Duodenal mucosa (tissue), 2 donors: ENCODE results near the gene ISG20L2.

ENCODE experiments used
- H3K27ac ChIP-seq: one replicate; pipeline ENCODE4 v1.7.0; 2013; ENCODE audit warnings: low read depth, low read length
- H3K27me3 ChIP-seq, 2 donors: one replicate each; pipeline ENCODE4 v1.7.0; 2013; ENCODE audit warnings: low read length in 2 of 2, control low read depth in 1 of 2; ENCODE audit not compliant: insufficient read depth in 2 of 2, control insufficient read depth in 1 of 2
- H3K36me3 ChIP-seq, 2 donors: one replicate each; pipeline ENCODE4 v1.7.0; 2013; ENCODE audit warnings: low read length in 2 of 2, control low read depth in 1 of 2; ENCODE audit not compliant: insufficient read depth in 2 of 2, control insufficient read depth in 1 of 2
- H3K4me1 ChIP-seq, 2 donors: one replicate each; pipeline ENCODE4 v1.7.0; 2013; ENCODE audit warnings: low read length in 2 of 2, control low read depth in 1 of 2; ENCODE audit not compliant: insufficient read depth in 2 of 2, control insufficient read depth in 1 of 2
- H3K4me3 ChIP-seq, 2 donors: one replicate each; pipeline ENCODE4 v1.7.0; 2013; ENCODE audit warnings: low read length in 2 of 2, low read depth in 1 of 2
- H3K9ac ChIP-seq, 2 donors: one replicate each; pipeline ENCODE4 v1.7.0; 2013; ENCODE audit warnings: low read length in 2 of 2, low read depth in 1 of 2
- H3K9me3 ChIP-seq, 2 donors: one replicate each; pipeline ENCODE4 v1.7.0; 2013; ENCODE audit warnings: low read length in 2 of 2, control low read depth in 1 of 2; ENCODE audit not compliant: control insufficient read depth in 1 of 2

Gene ISG20L2

DNA sequence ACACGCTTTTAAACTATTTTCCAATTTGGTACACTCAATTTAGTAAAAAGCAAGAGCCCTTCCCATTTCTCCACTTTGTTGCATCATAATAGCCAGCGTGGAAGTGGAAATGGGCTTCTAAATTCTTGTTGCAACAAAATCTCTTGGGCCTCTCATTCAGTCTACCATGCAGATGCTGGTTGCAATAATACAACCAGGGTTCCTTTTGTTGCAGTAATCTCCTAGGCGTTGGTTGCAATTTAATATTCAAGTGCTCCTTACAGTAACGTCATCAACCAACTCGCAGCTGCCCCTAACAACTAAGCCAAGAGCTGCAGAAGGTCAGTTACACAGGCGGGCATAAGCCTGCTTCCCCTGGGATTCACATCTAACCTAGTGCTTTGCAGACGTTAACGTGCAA is 25.7 kb upstream of the ISG20L2 start:
- Histone ChIP-seq H3K4me3 (no peak overlapping the region), H3K27ac (no peak overlapping the region), H3K9ac (no peak overlapping the region), H3K4me1 (peaks cover 17 to 27% of the 10 kb centered on the region in 2 donors), H3K27me3 (no peaks in the 10 kb centered on the region), H3K9me3 (peaks cover 0 to 1% of the 10 kb centered on the region in 2 donors), H3K36me3 (no peaks in the 10 kb centered on the region)

- peak overlapping the region; percentile 89 to 96 for H3K9ac ChIP-seq
- H3K36me3 ChIP-seq: no peaks in the 10 kb centered on the region
- H3K4me1 ChIP-seq: peaks cover 29 to 40% of the 10 kb centered on the region in 2 donors
- peaks cover 0 to 1% of the 10 kb centered on the region in 2 donors for H3K9me3 ChIP-seq
- no peaks in the 10 kb centered on the region for H3K27me3 ChIP-seq
- peak overlapping the region; percentile 93 to 94 for H3K4me3 ChIP-seq
- H3K27ac ChIP-seq: no peak overlapping the region
Measured at GRCh38 chr1:156752843-156753482, 24.4 kb upstream of the ISG20L2 start.

- peaks cover 37 to 49% of the 10 kb centered on the region in 2 donors for H3K4me1 ChIP-seq
Measured at GRCh38 chr1:156751757-156752481, 23.4 kb upstream of the ISG20L2 start.

DNA sequence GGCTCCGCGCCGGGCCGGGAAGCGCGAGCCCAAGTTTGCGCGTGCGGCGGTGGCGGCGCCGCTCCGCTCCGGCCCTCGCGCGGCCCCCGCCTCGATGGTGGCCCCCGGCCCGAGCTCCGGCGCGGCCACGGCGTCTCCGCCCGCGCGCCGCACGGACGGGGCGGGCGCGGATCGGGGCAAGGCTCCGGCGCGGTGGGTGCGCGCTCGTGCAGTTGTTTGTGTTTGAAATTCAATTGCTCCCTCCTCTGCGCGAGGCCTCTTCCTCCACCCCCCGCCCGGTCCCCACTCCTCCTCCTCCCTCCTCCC is 22.8 kb upstream of the ISG20L2 start, which contains the start of gene HDGF:
TSS of gene HDGF (minus strand) at position 225 of the 306 bp plus-strand sequence. CDS start 246 bp downstream, outside the sequence.
- H3K27me3 ChIP-seq: no peaks in the 10 kb centered on the region
- H3K4me1 ChIP-seq: peaks cover 38 to 52% of the 10 kb centered on the region in 2 donors
- H3K9ac ChIP-seq: peak within 1 kb of the TSS; percentile 95 to 96

More at GRCh38 chr1:156751757-156752481, 23.4 kb upstream of the ISG20L2 start:
- Histone ChIP-seq H3K4me3 (peak overlapping the region; percentile 93 to 94), H3K36me3 (no peaks in the 10 kb centered on the region), H3K9ac (peak overlapping the region; percentile 89 to 96), H3K27me3 (no peaks in the 10 kb centered on the region), H3K27ac (peak overlapping the region; percentile 95), H3K9me3 (peaks cover 0 to 1% of the 10 kb centered on the region in 2 donors)

DNA sequence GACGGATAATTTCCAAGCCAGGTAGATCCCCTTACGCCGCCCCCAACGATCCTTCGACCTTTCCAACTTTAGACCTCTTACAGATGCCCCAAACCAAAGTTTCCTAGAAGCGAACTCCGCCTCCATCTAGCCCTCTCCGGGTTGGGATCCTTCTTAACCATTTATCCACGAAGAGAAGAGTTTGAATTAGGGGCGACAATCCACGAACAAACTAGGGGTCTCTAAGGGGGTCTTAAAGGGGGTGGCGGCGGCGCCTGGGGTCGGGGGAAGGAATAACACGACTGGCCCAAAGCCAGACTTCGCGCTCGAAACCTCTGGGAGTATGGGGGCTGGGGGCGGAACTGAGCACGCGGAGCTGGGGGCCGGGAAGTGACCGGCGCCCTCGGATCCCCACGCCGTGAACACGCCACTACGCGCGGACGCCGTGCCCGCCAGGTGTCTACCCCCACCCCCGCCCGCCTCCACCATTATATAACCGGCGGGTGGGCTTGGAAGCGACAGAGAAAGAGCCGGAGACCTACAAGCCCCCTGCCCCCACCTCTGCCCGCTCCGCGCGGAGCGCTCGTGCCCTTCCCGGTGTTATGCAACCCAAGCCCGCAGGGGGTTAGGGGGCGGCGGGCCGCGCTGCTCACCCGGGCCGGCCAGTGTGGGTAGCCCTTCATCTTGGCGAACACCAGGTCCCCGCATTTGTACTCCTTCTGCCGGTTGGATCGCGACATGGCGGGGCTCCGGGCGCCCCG is 22.3 kb upstream of the ISG20L2 start:
- peak overlapping the region; percentile 95 for H3K27ac ChIP-seq
- peak overlapping the region; percentile 93 to 94 for H3K4me3 ChIP-seq
- peak overlapping the region; percentile 85 to 95 for H3K9ac ChIP-seq
- no peaks in the 10 kb centered on the region for H3K36me3 ChIP-seq
- peaks cover 43 to 58% of the 10 kb centered on the region in 2 donors for H3K4me1 ChIP-seq
- H3K9me3 ChIP-seq: peaks cover 0 to 1% of the 10 kb centered on the region in 2 donors
- H3K27me3 ChIP-seq: no peaks in the 10 kb centered on the region

More for the DNA sequence above, 22.8 kb upstream of the ISG20L2 start, which contains the start of gene HDGF:
- peak within 1 kb of the TSS; percentile 95 for H3K27ac ChIP-seq
- peaks cover 0 to 1% of the 10 kb centered on the region in 2 donors for H3K9me3 ChIP-seq
- no peaks in the 10 kb centered on the region for H3K36me3 ChIP-seq
- peak within 1 kb of the TSS; percentile 93 to 94 for H3K4me3 ChIP-seq

DNA sequence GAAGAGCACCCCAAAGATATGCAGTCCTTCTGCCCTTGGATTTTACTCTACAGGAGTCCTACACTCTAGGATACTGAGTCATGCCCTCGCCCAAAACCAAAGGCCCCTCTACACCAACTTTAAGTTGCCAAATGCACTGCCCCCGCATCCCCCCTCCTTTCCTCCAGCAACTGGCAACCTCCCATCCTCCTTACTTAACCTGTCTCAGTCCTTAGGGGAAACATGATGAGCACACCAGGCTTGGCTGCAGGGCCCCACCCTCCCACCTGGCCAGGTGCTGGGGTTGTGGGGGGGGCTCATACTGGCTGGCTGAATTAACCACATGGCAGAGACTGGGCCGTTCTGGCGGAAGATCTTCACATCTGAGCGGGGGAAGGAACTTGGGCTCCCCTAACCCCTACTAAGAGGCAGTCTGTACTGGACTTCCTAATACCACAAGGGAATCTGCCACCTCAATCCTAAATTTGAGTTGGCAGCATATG is 21.7 kb upstream of the ISG20L2 start:
- peak overlapping the region; percentile 95 for H3K27ac ChIP-seq
- H3K9me3 ChIP-seq: peaks cover 0 to 1% of the 10 kb centered on the region in 2 donors
- H3K9ac ChIP-seq: peak overlapping the region; percentile 85 to 95
- H3K27me3 ChIP-seq: no peaks in the 10 kb centered on the region
- H3K4me1 ChIP-seq: peaks cover 50 to 62% of the 10 kb centered on the region in 2 donors
- H3K36me3 ChIP-seq: peaks cover under 1 to 5% of the 10 kb centered on the region in 2 donors
- H3K4me3 ChIP-seq: peak overlapping the region; percentile 93 to 94

GRCh38 chr1:156749419-156750118 is 21.0 kb upstream of the ISG20L2 start:
- peaks cover 6 to 8% of the 10 kb centered on the region in 2 donors for H3K36me3 ChIP-seq
- H3K9ac ChIP-seq: peak overlapping the region; percentile 85 to 95
- H3K27me3 ChIP-seq: no peaks in the 10 kb centered on the region
- peak overlapping the region; percentile 95 for H3K27ac ChIP-seq
- peaks cover 0 to 1% of the 10 kb centered on the region in 2 donors for H3K9me3 ChIP-seq
- H3K4me3 ChIP-seq: peak overlapping the region; percentile 93 to 94
- peaks cover 52 to 62% of the 10 kb centered on the region in 2 donors for H3K4me1 ChIP-seq

- H3K4me1 ChIP-seq: peaks cover 52 to 62% of the 10 kb centered on the region in 2 donors
Measured at GRCh38 chr1:156748670-156749418, 20.3 kb upstream of the ISG20L2 start.

More at GRCh38 chr1:156748670-156749418, 20.3 kb upstream of the ISG20L2 start:
- Histone ChIP-seq H3K4me3 (peak overlapping the region; percentile 93 to 94), H3K27ac (peak overlapping the region; percentile 95), H3K9me3 (peaks cover 0 to 1% of the 10 kb centered on the region in 2 donors), H3K27me3 (no peaks in the 10 kb centered on the region), H3K36me3 (peaks cover 10 to 13% of the 10 kb centered on the region in 2 donors), H3K9ac (peak overlapping the region; percentile 85 to 95)
